ENCODE results near the gene JAKMIP3. TPM values are rescaled to one million over a fixed set of nuclear protein-coding genes. Genes with fewer than 3 reads are reported as not detected.

The JAKMIP3 gene
- total RNA-seq, 1 experiment from 2014 or later: 1.0 TPM

DNA sequence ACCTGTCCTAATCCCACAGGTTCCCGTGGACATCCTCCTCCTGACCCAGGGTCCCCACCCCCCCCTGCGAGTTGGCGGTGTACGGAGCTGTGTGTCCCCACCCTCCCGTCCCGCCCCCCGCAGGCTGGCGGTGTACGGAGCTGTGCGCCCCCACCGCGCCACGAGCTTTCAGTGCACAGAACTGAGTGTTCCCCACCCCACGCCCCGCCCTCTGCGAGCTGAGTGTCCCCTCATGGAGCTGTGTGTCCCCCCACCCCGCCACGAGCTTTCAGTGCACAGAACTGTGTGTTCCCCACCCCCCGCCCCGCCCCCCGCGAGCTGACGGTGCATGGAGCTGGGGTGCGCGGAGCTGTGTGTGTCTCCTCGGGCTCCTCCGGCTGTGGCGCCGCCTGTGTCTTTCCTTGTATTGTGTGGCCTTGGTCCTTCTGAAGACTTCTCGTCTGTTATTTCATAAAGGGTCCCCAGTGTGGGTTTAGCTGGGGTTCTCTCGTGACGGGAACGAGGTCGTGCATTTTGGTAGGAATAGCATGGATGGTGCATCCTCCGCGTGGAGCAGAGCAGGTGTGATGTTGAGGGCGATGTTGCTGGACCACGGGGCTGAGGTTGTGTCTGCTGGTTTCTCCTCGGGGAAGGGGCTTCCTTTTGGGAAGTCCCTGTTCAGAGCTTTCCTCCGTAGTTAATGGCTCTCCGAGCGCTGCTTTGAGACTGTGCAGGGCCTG lies 18.0 kb upstream of the JAKMIP3 start:
- ChIA-PET POLR2A (ENCODE audit: unreplicated experiment) (no interaction called here), CTCF (no interaction called here)
- H3K36me3 ChIP-seq (ENCODE audit: low read depth, low read length): no peaks in the 10 kb centered on the region
- H4K20me1 ChIP-seq (ENCODE audit: low read length): no peaks in the 10 kb centered on the region
- DNase-seq (no peak), ATAC-seq (no peak)
- no TSS peak for BruUV-seq (replicated peaks)
- no peak for TF ChIP-seq EZH2phosphoT487 (IDR thresholded peaks at IDR 0.05; ENCODE audit: borderline replicate concordance, low read length)
- no peak overlapping the region for H2AFZ ChIP-seq (ENCODE audit: low read length)
- no peaks in the 10 kb centered on the region for H3F3A ChIP-seq (ENCODE audit: low read length, unreplicated experiment)
- peaks cover 3% of the 10 kb centered on the region; the same call in 1 of the 2 replicates for H3K27me3 ChIP-seq (ENCODE audit: low read length)
- no peak overlapping the region for H3K4me3 ChIP-seq (ENCODE audit: low read length)
- H3K9me2 ChIP-seq (replicated peaks; ENCODE audit: low read length): no peaks in the 10 kb centered on the region
- no peaks in the 10 kb centered on the region for H3K79me2 ChIP-seq (ENCODE audit: low read length)
- no peak overlapping the region for H3K27ac ChIP-seq (ENCODE audit: low read length)
- no peak overlapping the region for H3K4me2 ChIP-seq (ENCODE audit: low read length)
- no peak overlapping the region for H3K9ac ChIP-seq (ENCODE audit: low read length)
- H3K4me1 ChIP-seq (ENCODE audit: insufficient read depth, low read length): no peaks in the 10 kb centered on the region
- intact Hi-C loops (cut with micrococcal nuclease): no loop called here
- H3K9me3 ChIP-seq (ENCODE audit: low read length): 0 out of 2 replicates have a peak, but pooled peaks cover 9% of the 10 kb centered on the region

DNA sequence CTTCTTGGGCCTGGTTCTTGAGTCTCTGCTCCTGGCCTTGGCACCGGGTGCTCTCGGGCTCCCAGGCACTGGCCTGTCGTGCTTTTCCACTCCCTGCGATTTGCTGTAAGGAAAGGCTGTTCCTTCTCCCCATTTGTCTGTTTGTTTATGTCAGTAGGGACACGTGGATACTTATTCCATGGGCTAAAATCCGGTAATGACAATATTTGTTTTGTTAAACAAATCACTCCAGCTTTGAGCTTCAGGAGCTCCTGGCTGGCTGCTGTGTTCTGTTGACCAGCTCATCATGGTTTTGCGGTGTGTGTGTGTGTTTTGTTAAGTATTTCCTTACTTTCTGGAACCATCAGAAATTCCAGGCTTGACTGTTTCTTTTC lies 17.5 kb upstream of the JAKMIP3 start:
- peaks cover 3% of the 10 kb centered on the region; the same call in 1 of the 2 replicates for H3K27me3 ChIP-seq (ENCODE audit: low read length)
- no peak overlapping the region for H3K4me2 ChIP-seq (ENCODE audit: low read length)
- POLR2A ChIA-PET (ENCODE audit: unreplicated experiment): no interaction called here
- H2AFZ ChIP-seq (ENCODE audit: low read length): no peak overlapping the region
- H4K20me1 ChIP-seq (ENCODE audit: low read length): no peaks in the 10 kb centered on the region
- no peaks in the 10 kb centered on the region for H3K36me3 ChIP-seq (ENCODE audit: low read depth, low read length)
- no peaks in the 10 kb centered on the region for H3F3A ChIP-seq (ENCODE audit: low read length, unreplicated experiment)
- ATAC-seq (no peak; the same call in 1 of the 2 replicates), DNase-seq (no peak)
- no TSS peak for BruUV-seq (replicated peaks)
- no peak overlapping the region for H3K9ac ChIP-seq (ENCODE audit: low read length)
- no peak for TF ChIP-seq EZH2phosphoT487 (IDR thresholded peaks at IDR 0.05; ENCODE audit: borderline replicate concordance, low read length)
- TF ChIP-seq, protein P1, sequence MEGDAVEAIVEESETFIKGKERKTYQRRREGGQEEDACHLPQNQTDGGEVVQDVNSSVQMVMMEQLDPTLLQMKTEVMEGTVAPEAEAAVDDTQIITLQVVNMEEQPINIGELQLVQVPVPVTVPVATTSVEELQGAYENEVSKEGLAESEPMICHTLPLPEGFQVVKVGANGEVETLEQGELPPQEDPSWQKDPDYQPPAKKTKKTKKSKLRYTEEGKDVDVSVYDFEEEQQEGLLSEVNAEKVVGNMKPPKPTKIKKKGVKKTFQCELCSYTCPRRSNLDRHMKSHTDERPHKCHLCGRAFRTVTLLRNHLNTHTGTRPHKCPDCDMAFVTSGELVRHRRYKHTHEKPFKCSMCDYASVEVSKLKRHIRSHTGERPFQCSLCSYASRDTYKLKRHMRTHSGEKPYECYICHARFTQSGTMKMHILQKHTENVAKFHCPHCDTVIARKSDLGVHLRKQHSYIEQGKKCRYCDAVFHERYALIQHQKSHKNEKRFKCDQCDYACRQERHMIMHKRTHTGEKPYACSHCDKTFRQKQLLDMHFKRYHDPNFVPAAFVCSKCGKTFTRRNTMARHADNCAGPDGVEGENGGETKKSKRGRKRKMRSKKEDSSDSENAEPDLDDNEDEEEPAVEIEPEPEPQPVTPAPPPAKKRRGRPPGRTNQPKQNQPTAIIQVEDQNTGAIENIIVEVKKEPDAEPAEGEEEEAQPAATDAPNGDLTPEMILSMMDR (conservative IDR thresholded peaks at IDR 0.05; ENCODE audit: low read depth, low read length): no peak
- TF ChIP-seq EZH2 (IDR thresholded peaks at IDR 0.05; ENCODE audit: low read length, unreplicated experiment): no peak
- no peak overlapping the region for H3K4me3 ChIP-seq (ENCODE audit: low read length)
- H3K9me3 ChIP-seq (ENCODE audit: low read length): 0 out of 2 replicates have a peak, but pooled peaks cover 9% of the 10 kb centered on the region
- no peaks in the 10 kb centered on the region for H3K79me2 ChIP-seq (ENCODE audit: low read length)
- intact Hi-C loops (cut with micrococcal nuclease): no loop called here
- H3K4me1 ChIP-seq (ENCODE audit: insufficient read depth, low read length): no peaks in the 10 kb centered on the region
- no peak overlapping the region for H3K27ac ChIP-seq (ENCODE audit: low read length)
- CTCF ChIA-PET: no interaction called here
- H3K9me2 ChIP-seq (replicated peaks; ENCODE audit: low read length): no peaks in the 10 kb centered on the region

DNA sequence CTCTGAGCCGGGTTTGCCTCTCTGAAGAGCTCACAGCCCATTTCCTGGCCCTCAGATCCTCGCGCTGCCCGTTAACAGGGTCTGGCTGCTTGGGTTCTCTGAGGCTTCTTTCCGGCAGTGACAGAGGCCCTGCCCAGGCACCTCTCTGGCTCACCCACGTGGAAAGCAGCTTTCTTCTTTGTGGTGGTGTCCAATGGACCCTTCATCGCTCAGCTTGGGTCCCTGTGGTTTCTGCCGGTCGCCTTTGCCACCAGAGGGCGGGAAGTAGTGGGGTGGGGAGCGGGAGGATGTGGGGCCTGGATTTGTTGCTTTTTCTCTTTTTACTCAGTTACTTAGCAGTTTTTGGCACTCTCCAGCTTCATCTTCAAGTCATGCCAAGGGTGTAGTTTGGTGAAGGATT lies 15.6 kb upstream of the JAKMIP3 start:
- no peak overlapping the region for H3K9ac ChIP-seq (ENCODE audit: low read length)
- no peaks in the 10 kb centered on the region for H3K36me3 ChIP-seq (ENCODE audit: low read depth, low read length)
- POLR2A ChIA-PET (ENCODE audit: unreplicated experiment): no interaction called here
- peaks cover 3% of the 10 kb centered on the region; the same call in 1 of the 2 replicates for H3K27me3 ChIP-seq (ENCODE audit: low read length)
- no peaks in the 10 kb centered on the region for H3F3A ChIP-seq (ENCODE audit: low read length, unreplicated experiment)
- no peaks in the 10 kb centered on the region for H4K20me1 ChIP-seq (ENCODE audit: low read length)
- H2AFZ ChIP-seq (ENCODE audit: low read length): no peak overlapping the region
- DNase-seq (no peak), ATAC-seq (no peak)
- 0 out of 2 replicates have a peak, but pooled peaks cover 9% of the 10 kb centered on the region for H3K9me3 ChIP-seq (ENCODE audit: low read length)
- no peak overlapping the region for H3K27ac ChIP-seq (ENCODE audit: low read length)
- CTCF ChIA-PET: interaction anchor here (0.6 kb wide), 1 partner anchor 60 kb away, joined by 4 read pairs; no protein-coding TSS in a partner anchor
- H3K9me2 ChIP-seq (replicated peaks; ENCODE audit: low read length): no peaks in the 10 kb centered on the region
- no peak overlapping the region for H3K4me3 ChIP-seq (ENCODE audit: low read length)
- no peak overlapping the region for H3K4me2 ChIP-seq (ENCODE audit: low read length)
- TF ChIP-seq EZH2 (IDR thresholded peaks at IDR 0.05; ENCODE audit: low read length, unreplicated experiment) (no peak), EZH2phosphoT487 (IDR thresholded peaks at IDR 0.05; ENCODE audit: borderline replicate concordance, low read length) (no peak)
- TF ChIP-seq, protein P1 (conservative IDR thresholded peaks at IDR 0.05; ENCODE audit: low read depth, low read length): no peak
- BruUV-seq (replicated peaks): no TSS peak
- no peaks in the 10 kb centered on the region for H3K79me2 ChIP-seq (ENCODE audit: low read length)
- no peaks in the 10 kb centered on the region for H3K4me1 ChIP-seq (ENCODE audit: insufficient read depth, low read length)
- intact Hi-C loops (cut with micrococcal nuclease): no loop called here

Measured in PC-3 (cell line).